Lower leg skin (tissue), 4 donors: ENCODE measurements around the gene CEP170. TPM values are rescaled to one million over a fixed set of nuclear protein-coding genes. Genes with fewer than 3 reads are reported as not detected.

Source experiments
- DNase-seq, 2 donors: peaks; one replicate each; pipeline ENCODE4 v3.0.0-alpha.2; 2019; ENCODE audit warnings: low spot score in 2 of 2
- H3K4me3 ChIP-seq: fragments of 200-600 bp; sonication (generic); 2 replicates; pipeline ENCODE4 v1.5.1; 2017; ENCODE audit warnings: mild to moderate bottlenecking, low read depth; ENCODE audit not compliant: poor library complexity, severe bottlenecking
- CTCF ChIP-seq, 3 donors: fragments of 450-650 bp; IDR thresholded peaks; one replicate each; pipeline ENCODE4 v1.5.1; 2016; ENCODE audit warnings: antibody characterized with exemption in 3 of 3, mild to moderate bottlenecking in 3 of 3, moderate library complexity in 2 of 3
- POLR2A ChIP-seq, 2 donors: fragments of 450-650 bp; IDR thresholded peaks; one replicate each; pipeline ENCODE4 v1.6.1; 2016 to 2017; ENCODE audit warnings: antibody characterized with exemption in 2 of 2, mild to moderate bottlenecking in 1 of 2, moderate library complexity in 1 of 2
- WGBS, 2 donors: methylation state at CpG; one replicate each; pipeline ENCODE4 v1.1.5; 2018; 5-methylcytosine and 5-hydroxymethylcytosine counted together
- intact Hi-C: fragments of 100-400 bp; cut with DNase I; formaldehyde crosslinking; loops from one replicate; pipeline ENCODE4 v1.15.0; 2023; ENCODE audit warnings: low total_unique reads
- total RNA-seq, 4 donors: library from RNA; depleted of rRNA; stranded (reverse); fragments of >200 nt; gene quantifications; one replicate each; pipeline ENCODE4 v1.1.0, GENCODE V29; 2016

Gene CEP170
- total RNA-seq, 4 donors from 2014 or later: 18.6 to 27.8 (median 22.8) TPM

- intact Hi-C loops: no loop called here
- 98 to 100% methylated on average over 3 of the region's 3 CpGs for whole genome bisulfite sequencing, 2 donors
- TF ChIP-seq CTCF (IDR thresholded peaks at IDR 0.05): no peak
- TF ChIP-seq POLR2A (IDR thresholded peaks at IDR 0.05): no peak
- no peak for DNase-seq
- H3K4me3 ChIP-seq: no peak overlapping the region
Observed at GRCh38 chr1:243249214-243249613, 5.9 kb downstream of the CEP170 start.

- DNase-seq: no peak
- no peak for TF ChIP-seq CTCF (IDR thresholded peaks at IDR 0.05)
- TF ChIP-seq POLR2A (IDR thresholded peaks at IDR 0.05): no peak
- intact Hi-C loops: no loop called here
- no peak overlapping the region for H3K4me3 ChIP-seq
- 89 to 90% methylated on average over 3 of the region's 3 CpGs for WGBS, 2 donors
Observed at GRCh38 chr1:243247901-243248300, 7.2 kb downstream of the CEP170 start.

- intact Hi-C loops: no loop called here
- TF ChIP-seq POLR2A (IDR thresholded peaks at IDR 0.05): no peak
- no peak for TF ChIP-seq CTCF (IDR thresholded peaks at IDR 0.05)
- no peak for DNase-seq
- WGBS, 2 donors: 79 to 92% methylated on average over 1 of the region's 1 CpG
- no peak overlapping the region for H3K4me3 ChIP-seq
Observed at GRCh38 chr1:243246916-243247315, 8.2 kb downstream of the CEP170 start.

GRCh38 chr1:243244432-243244841, 10.6 kb downstream of the CEP170 start:
- no peak overlapping the region for H3K4me3 ChIP-seq
- DNase-seq: no peak
- 80 to 86% methylated on average over 9 of the region's 9 CpGs for WGBS, 2 donors
- TF ChIP-seq POLR2A (IDR thresholded peaks at IDR 0.05): no peak
- intact Hi-C loops: no loop called here

GRCh38 chr1:243236604-243237252, 18.4 kb downstream of the CEP170 start:
- intact Hi-C loops: no loop called here

More at GRCh38 chr1:243236604-243237252, 18.4 kb downstream of the CEP170 start:
- 48 to 55% methylated on average over 4 of the region's 4 CpGs for WGBS, 2 donors
- DNase-seq: no peak
- no peak overlapping the region for H3K4me3 ChIP-seq
- TF ChIP-seq POLR2A (IDR thresholded peaks at IDR 0.05) (no peak), CTCF (IDR thresholded peaks at IDR 0.05) (no peak)
